H54 (cell line): ENCODE data around the gene ITGB2.
A peak's percentile ranks its signal among the peaks of the same experiment; 100 is the strongest.

Source experiments
- DNase-seq: peaks from one replicate; pipeline ENCODE4 v3.0.0; 2011; ENCODE audit warnings: low spot score, mixed read lengths; ENCODE audit not compliant: insufficient read length
- FAIRE-seq: peaks from 3 replicates; lab custom pipeline; 2011; peaks lifted over from hg19 to GRCh38; lab: Jason Lieb, UNC
- POLR2A ChIP-seq: IDR thresholded peaks from 2 replicates; pipeline ENCODE4 v1.6.1; 2011; ENCODE audit warnings: low read depth, mild to moderate bottlenecking, low read length

The ITGB2 gene

GRCh38 chr21:44900559-44901251, 20.0 kb downstream of the ITGB2 start:
- DNase-seq: no peak
- no peak for FAIRE-seq
- TF ChIP-seq POLR2A: no peak

GRCh38 chr21:44899768-44900558, 20.7 kb downstream of the ITGB2 start:
- FAIRE-seq: no peak
- TF ChIP-seq POLR2A: no peak
- DNase-seq: no peak

- no peak for FAIRE-seq
- TF ChIP-seq POLR2A: no peak
- DNase-seq: no peak
Measured at GRCh38 chr21:44898851-44899767, 21.6 kb downstream of the ITGB2 start.

- no peak for TF ChIP-seq POLR2A
- no peak for DNase-seq
- FAIRE-seq: no peak
Measured at GRCh38 chr21:44898011-44898488, 22.6 kb downstream of the ITGB2 start.

- no peak for TF ChIP-seq POLR2A
- no peak for DNase-seq
- no peak for FAIRE-seq
Measured at GRCh38 chr21:44897326-44898010, 23.2 kb downstream of the ITGB2 start.

- no peak for DNase-seq
- no peak for FAIRE-seq
- TF ChIP-seq POLR2A: no peak
Measured at GRCh38 chr21:44896561-44897286, 24.0 kb downstream of the ITGB2 start.

- DNase-seq (no peak), FAIRE-seq (no peak)
- no peak for TF ChIP-seq POLR2A
Measured at GRCh38 chr21:44895859-44896258, 24.8 kb downstream of the ITGB2 start.

GRCh38 chr21:44894687-44895302, 25.9 kb downstream of the ITGB2 start:
- FAIRE-seq: no peak
- no peak for DNase-seq

GRCh38 chr21:44893948-44894656, 26.6 kb downstream of the ITGB2 start:
- FAIRE-seq (no peak), DNase-seq (no peak)
- no peak for TF ChIP-seq POLR2A

More at GRCh38 chr21:44894687-44895302, 25.9 kb downstream of the ITGB2 start:
- no peak for TF ChIP-seq POLR2A

GRCh38 chr21:44893278-44893556, 27.5 kb downstream of the ITGB2 start:
- no peak for TF ChIP-seq POLR2A
- DNase-seq (no peak), FAIRE-seq (no peak)

GRCh38 chr21:44892536-44893277, 28.0 kb downstream of the ITGB2 start:
- DNase-seq (peak; percentile 83), FAIRE-seq (no peak)
- no peak for TF ChIP-seq POLR2A
